ENCODE results near the gene ALDH1A2. TPM values are rescaled to one million over a fixed set of nuclear protein-coding genes. Genes with fewer than 3 reads are reported as not detected.

The ALDH1A2 gene
- total and polyA plus RNA-seq, 12 donors, result 1.8 to 277 (median 8.3) TPM

DNA sequence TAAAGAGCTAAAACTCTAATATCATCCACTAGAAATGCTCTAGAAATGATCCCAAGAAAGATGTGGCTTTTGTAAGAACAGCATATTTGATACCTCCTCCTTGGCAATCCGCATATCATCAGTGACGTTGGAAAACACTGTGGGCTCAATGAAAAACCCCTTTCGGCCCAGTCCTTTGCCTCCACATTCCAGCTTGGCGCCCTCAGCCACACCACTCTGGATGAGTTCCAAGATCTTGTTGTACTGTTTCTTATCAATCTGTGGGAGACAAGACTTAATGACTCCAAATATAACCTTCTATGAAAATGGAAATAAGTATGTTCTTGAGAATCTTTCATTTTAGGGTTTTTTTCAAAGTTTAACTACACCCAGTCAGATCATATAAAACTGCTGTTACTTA lies 103.6 kb downstream of the ALDH1A2 start:
- H3K4me3 ChIP-seq, result no peak overlapping the region
- H3K27me3 ChIP-seq, result no peaks in the 10 kb centered on the region
- intact Hi-C loops (cut with DNase I), result no loop called here
- no peaks in the 10 kb centered on the region for H3K9me3 ChIP-seq (replicated peaks in 1 of 3)
- no peak overlapping the region for H3K27ac ChIP-seq
- TF ChIP-seq, protein P1, sequence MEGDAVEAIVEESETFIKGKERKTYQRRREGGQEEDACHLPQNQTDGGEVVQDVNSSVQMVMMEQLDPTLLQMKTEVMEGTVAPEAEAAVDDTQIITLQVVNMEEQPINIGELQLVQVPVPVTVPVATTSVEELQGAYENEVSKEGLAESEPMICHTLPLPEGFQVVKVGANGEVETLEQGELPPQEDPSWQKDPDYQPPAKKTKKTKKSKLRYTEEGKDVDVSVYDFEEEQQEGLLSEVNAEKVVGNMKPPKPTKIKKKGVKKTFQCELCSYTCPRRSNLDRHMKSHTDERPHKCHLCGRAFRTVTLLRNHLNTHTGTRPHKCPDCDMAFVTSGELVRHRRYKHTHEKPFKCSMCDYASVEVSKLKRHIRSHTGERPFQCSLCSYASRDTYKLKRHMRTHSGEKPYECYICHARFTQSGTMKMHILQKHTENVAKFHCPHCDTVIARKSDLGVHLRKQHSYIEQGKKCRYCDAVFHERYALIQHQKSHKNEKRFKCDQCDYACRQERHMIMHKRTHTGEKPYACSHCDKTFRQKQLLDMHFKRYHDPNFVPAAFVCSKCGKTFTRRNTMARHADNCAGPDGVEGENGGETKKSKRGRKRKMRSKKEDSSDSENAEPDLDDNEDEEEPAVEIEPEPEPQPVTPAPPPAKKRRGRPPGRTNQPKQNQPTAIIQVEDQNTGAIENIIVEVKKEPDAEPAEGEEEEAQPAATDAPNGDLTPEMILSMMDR (IDR thresholded peaks at IDR 0.05), result no peak
- TF ChIP-seq POLR2A (IDR thresholded peaks at IDR 0.05), result no peak
- H3K4me1 ChIP-seq (replicated peaks in 1 of 2), result no peaks in the 10 kb centered on the region
- DNase-seq, result no peak
- 74 to 95% (median 80%) methylated on average over 4 of the region's 4 CpGs for WGBS, 4 donors
- H3K36me3 ChIP-seq (replicated peaks in 1 of 2), result no peaks in the 10 kb centered on the region

DNA sequence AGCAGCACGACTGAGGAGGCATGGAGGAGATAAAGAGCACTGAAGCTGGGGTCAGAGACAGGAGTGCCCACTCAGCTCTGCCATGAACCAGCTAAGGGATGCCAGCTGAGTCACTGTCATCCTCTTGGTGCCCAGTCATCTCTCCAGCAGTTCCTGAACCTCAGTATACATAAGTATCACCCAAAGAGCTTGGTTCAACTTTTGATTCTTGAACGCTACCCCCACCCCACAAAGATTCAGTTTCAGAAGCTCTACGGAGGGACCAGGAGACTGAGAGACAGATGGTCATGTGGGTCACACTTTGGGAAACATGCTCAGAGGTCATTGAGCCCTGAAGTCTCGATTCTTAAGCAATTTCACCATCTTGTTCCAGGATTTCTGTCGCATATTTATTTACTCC lies 108.4 kb downstream of the ALDH1A2 start:
- Histone ChIP-seq H3K4me1 (replicated peaks in 1 of 2) (no peaks in the 10 kb centered on the region), H3K36me3 (replicated peaks in 1 of 2) (no peaks in the 10 kb centered on the region), H3K27ac (no peak overlapping the region), H3K4me3 (no peak overlapping the region), H3K9me3 (replicated peaks in 1 of 3) (no peaks in the 10 kb centered on the region), H3K27me3 (no peaks in the 10 kb centered on the region)
- WGBS, 4 donors, result 78 to 87% (median 83%) methylated on average over 5 of the region's 5 CpGs
- TF ChIP-seq, protein P1 (IDR thresholded peaks at IDR 0.05), result no peak
- no peak for TF ChIP-seq POLR2A (IDR thresholded peaks at IDR 0.05)
- DNase-seq, result no peak
- intact Hi-C loops (cut with DNase I), result no loop called here

DNA sequence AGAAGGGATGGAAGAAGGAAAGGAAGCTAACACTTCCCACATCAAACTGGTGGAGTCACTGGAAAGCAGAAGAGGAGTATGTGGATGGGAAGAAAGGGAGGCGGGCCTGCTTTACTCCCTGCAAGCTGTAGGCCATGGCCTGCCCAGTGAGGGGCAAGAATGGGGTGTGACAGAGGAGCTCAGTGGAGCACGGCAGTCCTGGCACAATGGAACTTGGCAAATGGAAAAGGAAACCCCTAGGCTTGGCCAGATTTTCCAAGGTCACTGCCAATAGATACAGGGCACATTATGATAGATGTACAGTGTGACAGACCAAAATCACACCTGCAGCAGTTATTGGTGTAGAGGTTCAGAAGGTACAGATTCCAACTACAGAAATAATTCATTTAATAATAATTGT lies 111.6 kb downstream of the ALDH1A2 start:
- WGBS, 4 donors, result 68 to 76% (median 74%) methylated on average over 2 of the region's 2 CpGs
- no peaks in the 10 kb centered on the region for H3K36me3 ChIP-seq (replicated peaks in 1 of 2)
- no peaks in the 10 kb centered on the region for H3K27me3 ChIP-seq
- TF ChIP-seq, protein P1 (IDR thresholded peaks at IDR 0.05), result no peak
- TF ChIP-seq POLR2A (IDR thresholded peaks at IDR 0.05), result no peak
- H3K4me3 ChIP-seq, result no peak overlapping the region
- no peak overlapping the region for H3K27ac ChIP-seq
- no peaks in the 10 kb centered on the region for H3K9me3 ChIP-seq (replicated peaks in 1 of 3)
- no peaks in the 10 kb centered on the region for H3K4me1 ChIP-seq (replicated peaks in 1 of 2)
- no peak for DNase-seq
- intact Hi-C loops (cut with DNase I), result no loop called here

DNA sequence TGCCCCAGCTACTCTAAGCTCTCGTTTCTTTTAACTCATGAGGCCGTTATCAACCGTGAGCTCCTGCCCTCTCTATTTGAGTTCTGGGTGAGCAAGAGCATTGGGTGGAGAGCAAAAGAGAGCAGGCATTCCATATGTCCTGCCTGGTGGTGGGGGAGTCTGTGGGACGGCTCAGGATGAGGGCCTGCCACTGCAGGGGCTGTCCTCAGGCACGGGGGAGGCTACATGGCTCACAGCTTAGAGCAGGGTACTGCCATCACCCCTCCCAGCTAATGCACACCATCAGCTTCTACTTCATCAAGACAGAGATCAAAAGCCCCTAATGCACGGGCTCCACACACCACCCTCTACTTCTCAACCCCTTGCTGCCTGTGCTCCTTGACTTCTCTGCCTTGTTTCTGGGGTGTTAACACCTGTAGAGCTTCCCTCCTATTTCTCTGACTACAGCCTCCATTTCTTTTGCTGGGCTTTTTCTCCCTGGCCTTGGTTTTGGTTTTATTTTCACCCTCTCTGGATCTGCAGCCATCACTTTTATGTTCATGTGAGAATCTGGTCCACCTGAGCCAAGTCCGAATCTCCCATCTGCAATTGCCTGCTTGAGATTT lies 114.1 kb downstream of the ALDH1A2 start:
- Histone ChIP-seq H3K9me3 (replicated peaks in 1 of 3) (no peaks in the 10 kb centered on the region), H3K4me1 (replicated peaks in 1 of 2) (no peaks in the 10 kb centered on the region), H3K27ac (no peak overlapping the region), H3K4me3 (no peak overlapping the region), H3K27me3 (no peaks in the 10 kb centered on the region), H3K36me3 (replicated peaks in 1 of 2) (no peaks in the 10 kb centered on the region)
- DNase-seq, result no peak
- no peak for TF ChIP-seq POLR2A (IDR thresholded peaks at IDR 0.05)
- TF ChIP-seq, protein P1 (IDR thresholded peaks at IDR 0.05), result no peak
- intact Hi-C loops (cut with DNase I), result no loop called here
- 80 to 90% (median 85%) methylated on average over 6 to 7 of the region's 7 CpGs for WGBS, 4 donors

All from adrenal gland (tissue), 12 donors.